Measurements from ENCODE around the gene RSRP1. TPM values are rescaled to one million over a fixed set of nuclear protein-coding genes. Genes with fewer than 3 reads are reported as not detected.

RSRP1 gene
- total and polyA plus RNA-seq, 2 of the 13 experiments (the other 11 are each of a cell fraction or from before 2014, with no cell fraction given) = 43.9 to 52.8 TPM

DNA sequence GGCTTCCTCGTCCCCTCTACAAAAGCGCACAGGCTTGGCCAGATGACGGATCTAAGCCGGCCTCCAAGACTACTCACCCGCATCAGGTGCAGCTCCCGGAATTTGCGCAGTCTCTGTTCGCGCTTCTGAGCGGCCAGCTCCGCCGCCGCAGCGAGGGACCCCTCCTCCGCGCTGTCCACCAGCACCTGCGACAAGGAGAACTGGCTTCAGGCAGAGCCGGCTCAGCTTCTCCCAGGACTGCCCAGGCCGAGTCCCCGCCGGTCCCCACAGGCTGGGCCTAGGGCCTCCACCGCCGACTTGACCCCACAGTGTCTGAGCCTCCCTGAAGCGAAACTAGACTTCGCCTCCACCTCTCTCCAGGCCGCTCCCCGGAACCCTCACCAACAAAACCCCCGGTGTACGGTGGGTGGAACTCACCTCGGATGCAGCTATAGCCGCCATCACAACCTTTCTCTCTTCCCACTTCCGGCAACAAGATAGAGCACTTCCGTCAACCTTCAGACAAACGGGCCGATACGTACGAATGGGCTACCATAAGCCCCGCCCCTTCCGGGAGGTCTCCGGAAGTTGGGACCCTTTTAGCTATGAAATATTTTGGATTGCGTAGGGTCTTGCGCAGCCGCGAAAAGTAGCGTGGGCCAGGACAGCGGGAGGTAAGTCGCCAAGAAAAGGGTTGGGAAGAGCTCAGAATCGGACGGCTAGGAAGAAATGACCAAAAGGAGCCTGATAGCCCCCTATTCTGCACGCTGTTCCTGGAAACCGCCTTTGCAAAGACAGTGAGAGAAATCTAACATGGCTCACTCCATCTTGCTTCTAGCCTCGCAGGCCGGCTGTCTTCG lies 15.0 kb downstream of the RSRP1 start, which contains the start of gene SYF2 (continued):
- TF ChIP-seq, protein P1, sequence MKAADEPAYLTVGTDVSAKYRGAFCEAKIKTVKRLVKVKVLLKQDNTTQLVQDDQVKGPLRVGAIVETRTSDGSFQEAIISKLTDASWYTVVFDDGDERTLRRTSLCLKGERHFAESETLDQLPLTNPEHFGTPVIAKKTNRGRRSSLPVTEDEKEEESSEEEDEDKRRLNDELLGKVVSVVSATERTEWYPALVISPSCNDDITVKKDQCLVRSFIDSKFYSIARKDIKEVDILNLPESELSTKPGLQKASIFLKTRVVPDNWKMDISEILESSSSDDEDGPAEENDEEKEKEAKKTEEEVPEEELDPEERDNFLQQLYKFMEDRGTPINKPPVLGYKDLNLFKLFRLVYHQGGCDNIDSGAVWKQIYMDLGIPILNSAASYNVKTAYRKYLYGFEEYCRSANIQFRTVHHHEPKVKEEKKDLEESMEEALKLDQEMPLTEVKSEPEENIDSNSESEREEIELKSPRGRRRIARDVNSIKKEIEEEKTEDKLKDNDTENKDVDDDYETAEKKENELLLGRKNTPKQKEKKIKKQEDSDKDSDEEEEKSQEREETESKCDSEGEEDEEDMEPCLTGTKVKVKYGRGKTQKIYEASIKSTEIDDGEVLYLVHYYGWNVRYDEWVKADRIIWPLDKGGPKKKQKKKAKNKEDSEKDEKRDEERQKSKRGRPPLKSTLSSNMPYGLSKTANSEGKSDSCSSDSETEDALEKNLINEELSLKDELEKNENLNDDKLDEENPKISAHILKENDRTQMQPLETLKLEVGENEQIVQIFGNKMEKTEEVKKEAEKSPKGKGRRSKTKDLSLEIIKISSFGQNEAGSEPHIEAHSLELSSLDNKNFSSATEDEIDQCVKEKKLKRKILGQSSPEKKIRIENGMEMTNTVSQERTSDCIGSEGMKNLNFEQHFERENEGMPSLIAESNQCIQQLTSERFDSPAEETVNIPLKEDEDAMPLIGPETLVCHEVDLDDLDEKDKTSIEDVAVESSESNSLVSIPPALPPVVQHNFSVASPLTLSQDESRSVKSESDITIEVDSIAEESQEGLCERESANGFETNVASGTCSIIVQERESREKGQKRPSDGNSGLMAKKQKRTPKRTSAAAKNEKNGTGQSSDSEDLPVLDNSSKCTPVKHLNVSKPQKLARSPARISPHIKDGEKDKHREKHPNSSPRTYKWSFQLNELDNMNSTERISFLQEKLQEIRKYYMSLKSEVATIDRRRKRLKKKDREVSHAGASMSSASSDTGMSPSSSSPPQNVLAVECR (CRISPR knock-in tag; IDR thresholded peaks at IDR 0.05; ENCODE audit: borderline replicate concordance) = peak; percentile 97
- TF ChIP-seq DNMT3B (CRISPR knock-in tag; conservative IDR thresholded peaks at IDR 0.05) (peak; percentile 66; the same call in 1 of the 2 replicates), GATAD2A (CRISPR knock-in tag; IDR thresholded peaks at IDR 0.05) (peak; percentile 42; the same call in 1 of the 2 replicates), FOXK2 (IDR thresholded peaks at IDR 0.05) (peak; percentile 100), ZFP91 (CRISPR knock-in tag; IDR thresholded peaks at IDR 0.05; ENCODE audit: borderline replicate concordance) (peak; percentile 63; the same call in 1 of the 2 replicates), SOX6 (IDR thresholded peaks at IDR 0.05) (no peak), SOX6 (CRISPR knock-in tag; IDR thresholded peaks at IDR 0.05) (0 out of 2 replicates have a peak, but pooled peaks have one; percentile 44), CCDC6 (CRISPR knock-in tag; IDR thresholded peaks at IDR 0.05) (no peak), ZNF687 (CRISPR knock-in tag; IDR thresholded peaks at IDR 0.05) (peak; percentile 81), CEBPG (CRISPR knock-in tag; IDR thresholded peaks at IDR 0.05) (peak; percentile 78), ATF4 (CRISPR knock-in tag; IDR thresholded peaks at IDR 0.05) (peak in 1 of 2 experiments; percentile 83; a peak in 2 of 4 replicates), DNMT1 (CRISPR knock-in tag; IDR thresholded peaks at IDR 0.05) (no peak), SP2 (CRISPR knock-in tag; IDR thresholded peaks at IDR 0.05) (peak; percentile 78), TEAD2 (CRISPR knock-in tag; IDR thresholded peaks at IDR 0.05) (no peak)
- TF ChIP-seq, protein P2, sequence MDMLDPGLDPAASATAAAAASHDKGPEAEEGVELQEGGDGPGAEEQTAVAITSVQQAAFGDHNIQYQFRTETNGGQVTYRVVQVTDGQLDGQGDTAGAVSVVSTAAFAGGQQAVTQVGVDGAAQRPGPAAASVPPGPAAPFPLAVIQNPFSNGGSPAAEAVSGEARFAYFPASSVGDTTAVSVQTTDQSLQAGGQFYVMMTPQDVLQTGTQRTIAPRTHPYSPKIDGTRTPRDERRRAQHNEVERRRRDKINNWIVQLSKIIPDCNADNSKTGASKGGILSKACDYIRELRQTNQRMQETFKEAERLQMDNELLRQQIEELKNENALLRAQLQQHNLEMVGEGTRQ (IDR thresholded peaks at IDR 0.05; ENCODE audit: low read depth, low read length) = no peak
- TF ChIP-seq, protein P2 (CRISPR knock-in tag; IDR thresholded peaks at IDR 0.05; ENCODE audit: borderline replicate concordance) = 0 out of 2 replicates have a peak, but pooled peaks have one; percentile 19
